Smooth muscle cell (in vitro differentiated cells): ENCODE data around the gene FAM107B. TPM values are rescaled to one million over a fixed set of nuclear protein-coding genes. Genes with fewer than 3 reads are reported as not detected.

Experiments used
- DNase-seq: peaks from one replicate; lab custom pipeline; 2025; ENCODE audit not compliant: unreplicated experiment; lab: John Stamatoyannopoulos, UW
- H2AFZ ChIP-seq: fragments of 200-600 bp; sonication (generic); 2 replicates; pipeline ENCODE4 v1.6.0; 2016; ENCODE audit warnings: antibody characterized with exemption, low read depth, mild to moderate bottlenecking
- H3F3A ChIP-seq: fragments of 200-600 bp; sonication (generic); 2 replicates; pipeline ENCODE4 v1.6.0; 2017; ENCODE audit warnings: antibody characterized with exemption, low read depth
- H3K27ac ChIP-seq: fragments of 200-600 bp; sonication (generic); 2 replicates; pipeline ENCODE4 v1.5.1; 2016; ENCODE audit warnings: low read depth, mild to moderate bottlenecking
- H3K27me3 ChIP-seq: fragments of 200-600 bp; sonication (generic); 2 replicates; pipeline ENCODE4 v1.6.1; 2016; ENCODE audit warnings: low read depth, mild to moderate bottlenecking
- H3K36me3 ChIP-seq: fragments of 200-600 bp; sonication (generic); 2 replicates; pipeline ENCODE4 v1.5.1; 2016; ENCODE audit warnings: low read depth
- H3K4me1 ChIP-seq: fragments of 200-600 bp; sonication (generic); 2 replicates; pipeline ENCODE4 v1.5.1; 2016; ENCODE audit warnings: low read depth
- H3K4me2 ChIP-seq: fragments of 200-600 bp; sonication (generic); 2 replicates; pipeline ENCODE4 v1.6.0; 2016; ENCODE audit warnings: mild to moderate bottlenecking
- H3K4me3 ChIP-seq: fragments of 200-600 bp; sonication (generic); 2 replicates; pipeline ENCODE4 v1.5.1; 2016; ENCODE audit warnings: mild to moderate bottlenecking
- H3K79me2 ChIP-seq: fragments of 200-600 bp; sonication (generic); 2 replicates; pipeline ENCODE4 v1.6.0; 2016; ENCODE audit warnings: low read depth, mild to moderate bottlenecking
- H3K9ac ChIP-seq: fragments of 200-600 bp; sonication (generic); 2 replicates; pipeline ENCODE4 v1.6.0; 2016; ENCODE audit warnings: low read depth
- H3K9me3 ChIP-seq: fragments of 200-600 bp; sonication (generic); replicated peaks from 2 replicates; pipeline ENCODE4 v1.5.1; 2016; ENCODE audit warnings: low read depth
- H4K20me1 ChIP-seq: fragments of 200-600 bp; sonication (generic); 2 replicates; pipeline ENCODE4 v1.6.0; 2016; ENCODE audit warnings: low read depth
- CTCF ChIP-seq: fragments of 200-600 bp; sonication (generic); IDR thresholded peaks from 2 replicates; pipeline ENCODE4 v1.5.1; 2017; ENCODE audit warnings: borderline replicate concordance, mild to moderate bottlenecking, antibody characterized with exemption; ENCODE audit not compliant: insufficient read depth, poor library complexity, severe bottlenecking
- WGBS: methylation state at CpG from one replicate; pipeline ENCODE4 v1.1.7; 2016; ENCODE audit warnings: low lambda C conversion rate; 5-methylcytosine and 5-hydroxymethylcytosine counted together
- polyA plus RNA-seq: library from polyadenylated mRNA; unstranded; fragments of >200 nt; fragmentation: Nextera tagmentation; extraction: Ambion mirVana; gene quantifications from 2 replicates; pipeline ENCODE4 v1.2.1, GENCODE V29; 2016
- total RNA-seq: library from RNA; depleted of rRNA; stranded (reverse); fragments of >200 nt; gene quantifications from 2 replicates; pipeline ENCODE4 v1.2.3, GENCODE V29; 2014

FAM107B gene
- total and polyA plus RNA-seq, 2 experiments from 2014 or later = 8.7 to 9.0 TPM

- Histone ChIP-seq H3K27me3 (peaks cover 11% of the 10 kb centered on the region), H2AFZ (no peak overlapping the region), H3K9me3 (no peaks in the 10 kb centered on the region), H3K4me3 (no peak overlapping the region), H3K36me3 (no peaks in the 10 kb centered on the region), H3K27ac (no peak overlapping the region), H3K4me2 (no peak overlapping the region), H3F3A (no peaks in the 10 kb centered on the region), H3K4me1 (no peaks in the 10 kb centered on the region), H3K79me2 (no peaks in the 10 kb centered on the region), H4K20me1 (no peaks in the 10 kb centered on the region), H3K9ac (no peak overlapping the region)
- TF ChIP-seq CTCF = no peak
- no peak for DNase-seq
- WGBS = 88% methylated on average over 3 of the region's 3 CpGs
Measured at GRCh38 chr10:14806318-14806717, 31.6 kb upstream of the FAM107B start.

DNA sequence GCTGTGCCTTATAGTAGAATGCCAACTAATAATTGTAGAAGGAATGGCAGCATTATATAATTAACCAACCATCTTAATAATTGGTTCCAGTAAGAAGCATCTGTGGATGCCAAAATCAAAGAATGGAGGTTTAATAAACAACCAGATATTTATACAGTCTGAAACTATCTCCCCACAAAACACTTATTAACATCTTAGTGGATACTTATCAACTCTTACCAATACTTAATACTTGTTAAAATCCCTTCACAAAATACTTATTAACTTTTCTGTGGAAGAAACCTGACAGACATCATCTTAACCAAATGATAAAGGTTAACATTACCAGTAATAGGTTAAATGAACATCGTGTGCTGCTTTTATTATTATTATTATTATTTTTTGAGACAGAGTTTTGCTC, 29.1 kb upstream of the FAM107B start:
- no peak overlapping the region for H3K9ac ChIP-seq
- no peak overlapping the region for H3K4me3 ChIP-seq
- 95% methylated on average over 1 of the region's 1 CpG for WGBS
- H3F3A ChIP-seq = no peaks in the 10 kb centered on the region
- H2AFZ ChIP-seq = no peak overlapping the region
- H4K20me1 ChIP-seq = no peaks in the 10 kb centered on the region
- no peak overlapping the region for H3K4me2 ChIP-seq
- no peaks in the 10 kb centered on the region for H3K9me3 ChIP-seq
- no peaks in the 10 kb centered on the region for H3K4me1 ChIP-seq
- no peak for DNase-seq
- H3K27ac ChIP-seq = no peak overlapping the region
- no peaks in the 10 kb centered on the region for H3K36me3 ChIP-seq
- TF ChIP-seq CTCF = no peak
- peaks cover 30% of the 10 kb centered on the region for H3K27me3 ChIP-seq
- no peaks in the 10 kb centered on the region for H3K79me2 ChIP-seq

- 87% methylated on average over 5 of the region's 5 CpGs for WGBS
- no peak overlapping the region for H3K9ac ChIP-seq
- no peaks in the 10 kb centered on the region for H3K36me3 ChIP-seq
- no peak for DNase-seq
- no peak overlapping the region for H3K4me2 ChIP-seq
- no peaks in the 10 kb centered on the region for H3K79me2 ChIP-seq
- no peaks in the 10 kb centered on the region for H3K9me3 ChIP-seq
- H3K4me1 ChIP-seq = no peaks in the 10 kb centered on the region
- H3K27ac ChIP-seq = no peak overlapping the region
- no peak overlapping the region for H2AFZ ChIP-seq
- H3K4me3 ChIP-seq = no peak overlapping the region
- peaks cover 25% of the 10 kb centered on the region for H3K27me3 ChIP-seq
- H3F3A ChIP-seq = no peaks in the 10 kb centered on the region
- TF ChIP-seq CTCF = no peak
- no peaks in the 10 kb centered on the region for H4K20me1 ChIP-seq
Measured at GRCh38 chr10:14801723-14802122, 27.0 kb upstream of the FAM107B start.

DNA sequence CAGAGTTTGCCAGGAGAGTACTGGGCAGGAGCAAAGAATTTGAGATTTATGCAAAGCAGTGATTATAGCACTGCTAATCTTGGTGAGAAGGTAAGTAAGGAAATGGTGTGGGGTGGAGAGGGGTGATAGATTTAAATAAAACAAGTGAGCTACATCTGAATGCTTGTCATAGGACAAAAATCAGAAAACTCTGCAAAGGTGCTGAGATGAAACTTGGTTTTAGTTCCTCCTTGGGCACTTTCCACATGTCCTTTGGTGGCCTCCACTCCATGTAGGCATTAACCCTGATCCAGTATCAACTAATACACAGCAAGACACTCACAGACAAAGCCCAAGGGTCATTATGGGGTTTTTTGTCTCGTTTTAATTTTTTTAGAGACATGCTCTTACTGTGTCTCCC, 25.7 kb upstream of the FAM107B start:
- H3F3A ChIP-seq = no peaks in the 10 kb centered on the region
- no peak for DNase-seq
- no peaks in the 10 kb centered on the region for H3K36me3 ChIP-seq
- peaks cover 25% of the 10 kb centered on the region for H3K27me3 ChIP-seq
- no peak overlapping the region for H3K9ac ChIP-seq
- no peak overlapping the region for H2AFZ ChIP-seq
- TF ChIP-seq CTCF = no peak
- H3K27ac ChIP-seq = no peak overlapping the region
- H3K79me2 ChIP-seq = no peaks in the 10 kb centered on the region
- WGBS = 65% methylated on average over 1 of the region's 1 CpG
- no peaks in the 10 kb centered on the region for H3K9me3 ChIP-seq
- H3K4me1 ChIP-seq = no peaks in the 10 kb centered on the region
- no peak overlapping the region for H3K4me2 ChIP-seq
- no peak overlapping the region for H3K4me3 ChIP-seq
- H4K20me1 ChIP-seq = no peaks in the 10 kb centered on the region
